HUES6 (cell line): Measurements from ENCODE around the gene GLCCI1.
"Not testable (repeated sequence)": the region's sequence is repeated elsewhere in the genome, so short reads cannot be mapped to it uniquely, and the experiment has no call there.

ENCODE experiments used
- H3K27ac ChIP-seq: 2 replicates; pipeline ENCODE4 v1.7.0; 2013; ENCODE audit warnings: low read depth, mild to moderate bottlenecking, low read length, inconsistent platforms
- H3K27me3 ChIP-seq: 2 replicates; pipeline ENCODE4 v1.6.1; 2013; ENCODE audit warnings: low read length; ENCODE audit not compliant: control insufficient read depth, insufficient read depth
- H3K36me3 ChIP-seq: 2 replicates; pipeline ENCODE4 v1.6.1; 2013; ENCODE audit warnings: low read length; ENCODE audit not compliant: control insufficient read depth, insufficient read depth
- H3K4me1 ChIP-seq: 2 replicates; pipeline ENCODE4 v1.6.1; 2013; ENCODE audit warnings: low read length; ENCODE audit not compliant: control insufficient read depth, insufficient read depth
- H3K4me3 ChIP-seq: 2 replicates; pipeline ENCODE4 v1.5.1; 2013; ENCODE audit warnings: low read depth, low read length
- H3K9ac ChIP-seq: one replicate; pipeline ENCODE4 v1.6.1; 2013; ENCODE audit warnings: mild to moderate bottlenecking, low read length
- H3K9me3 ChIP-seq: 2 replicates; pipeline ENCODE4 v1.6.1; 2013; ENCODE audit warnings: low read depth, low read length; ENCODE audit not compliant: control insufficient read depth, insufficient read depth

The GLCCI1 gene

GRCh38 chr7:8094164-8095140 lies 125.9 kb downstream of the GLCCI1 start:
- H3K27ac ChIP-seq, result no peak overlapping the region
- H3K36me3 ChIP-seq, result no peaks in the 10 kb centered on the region
- no peak overlapping the region for H3K9ac ChIP-seq
- H3K27me3 ChIP-seq, result no peaks in the 10 kb centered on the region
- H3K4me1 ChIP-seq, result no peaks in the 10 kb centered on the region
- H3K9me3 ChIP-seq, result peaks cover 8% of the 10 kb centered on the region; the same call in 1 of the 2 replicates
- H3K4me3 ChIP-seq, result no peak overlapping the region

GRCh38 chr7:8101292-8101691 lies 132.7 kb downstream of the GLCCI1 start:
- H3K4me3 ChIP-seq, H3K27ac ChIP-seq, H3K36me3 ChIP-seq, H3K27me3 ChIP-seq, H3K4me1 ChIP-seq, H3K9me3 ChIP-seq, H3K9ac ChIP-seq: not testable (repeated sequence)

- Histone ChIP-seq H3K4me3 (no peak overlapping the region), H3K36me3 (no peaks in the 10 kb centered on the region), H3K27ac (no peak overlapping the region), H3K4me1 (no peaks in the 10 kb centered on the region), H3K9ac (no peak overlapping the region), H3K9me3 (no peaks in the 10 kb centered on the region), H3K27me3 (no peaks in the 10 kb centered on the region)
Measured at GRCh38 chr7:8103282-8103681, 134.7 kb downstream of the GLCCI1 start.

GRCh38 chr7:8105449-8106095 lies 137.0 kb downstream of the GLCCI1 start:
- Histone ChIP-seq H3K27ac (no peak overlapping the region), H3K4me1 (no peaks in the 10 kb centered on the region), H3K36me3 (no peaks in the 10 kb centered on the region), H3K9ac (no peak overlapping the region), H3K27me3 (no peaks in the 10 kb centered on the region), H3K4me3 (no peak overlapping the region), H3K9me3 (no peaks in the 10 kb centered on the region)

- Histone ChIP-seq H3K9me3 (no peaks in the 10 kb centered on the region), H3K4me3 (no peak overlapping the region), H3K9ac (no peak overlapping the region), H3K27ac (no peak overlapping the region), H3K36me3 (no peaks in the 10 kb centered on the region), H3K4me1 (peaks cover 13% of the 10 kb centered on the region), H3K27me3 (no peaks in the 10 kb centered on the region)
Measured at GRCh38 chr7:8109196-8110022, 140.8 kb downstream of the GLCCI1 start.

GRCh38 chr7:8111282-8111960 lies 142.8 kb downstream of the GLCCI1 start:
- Histone ChIP-seq H3K9ac (no peak overlapping the region), H3K4me3 (no peak overlapping the region), H3K27me3 (no peaks in the 10 kb centered on the region), H3K9me3 (no peaks in the 10 kb centered on the region), H3K27ac (no peak overlapping the region), H3K4me1 (peaks cover 13% of the 10 kb centered on the region), H3K36me3 (no peaks in the 10 kb centered on the region)

GRCh38 chr7:8112685-8113084 lies 144.1 kb downstream of the GLCCI1 start:
- no peaks in the 10 kb centered on the region for H3K9me3 ChIP-seq
- H3K4me3 ChIP-seq, result no peak overlapping the region
- H3K27ac ChIP-seq, result no peak overlapping the region
- H3K9ac ChIP-seq, result no peak overlapping the region
- no peaks in the 10 kb centered on the region for H3K36me3 ChIP-seq
- no peaks in the 10 kb centered on the region for H3K27me3 ChIP-seq
- H3K4me1 ChIP-seq, result peaks cover 13% of the 10 kb centered on the region

- Histone ChIP-seq H3K4me1 (peaks cover 13% of the 10 kb centered on the region), H3K27me3 (no peaks in the 10 kb centered on the region), H3K9me3 (no peaks in the 10 kb centered on the region), H3K4me3 (no peak overlapping the region), H3K27ac (no peak overlapping the region), H3K9ac (no peak overlapping the region), H3K36me3 (no peaks in the 10 kb centered on the region)
Measured at GRCh38 chr7:8113184-8113583, 144.6 kb downstream of the GLCCI1 start.

- Histone ChIP-seq H3K36me3 (no peaks in the 10 kb centered on the region), H3K4me3 (no peak overlapping the region), H3K27me3 (no peaks in the 10 kb centered on the region), H3K9ac (no peak overlapping the region), H3K27ac (no peak overlapping the region), H3K9me3 (no peaks in the 10 kb centered on the region), H3K4me1 (peaks cover 21% of the 10 kb centered on the region)
Measured at GRCh38 chr7:8114175-8114574, 145.6 kb downstream of the GLCCI1 start.

- Histone ChIP-seq H3K27me3 (no peaks in the 10 kb centered on the region), H3K9me3 (no peaks in the 10 kb centered on the region), H3K9ac (no peak overlapping the region), H3K4me3 (no peak overlapping the region), H3K36me3 (no peaks in the 10 kb centered on the region), H3K27ac (no peak overlapping the region), H3K4me1 (peaks cover 21% of the 10 kb centered on the region)
Measured at GRCh38 chr7:8115547-8116402, 147.2 kb downstream of the GLCCI1 start.
